Suprapubic skin (tissue), 3 donors: ENCODE results near the gene B3GALT5.

ENCODE experiments used
- CTCF ChIP-seq, 2 donors: fragments of 200-600 bp in 1 of 2; fragments of 450-650 bp in 1 of 2; sonication (generic) in 1 of 2; IDR thresholded peaks; one replicate each; pipeline ENCODE4 v1.5.1; 2016 to 2019; ENCODE audit warnings: antibody characterized with exemption in 2 of 2, mild to moderate bottlenecking in 1 of 2, moderate library complexity in 1 of 2
- EP300 ChIP-seq: sonication (generic); formaldehyde crosslinking; IDR thresholded peaks from one replicate; pipeline ENCODE4 v1.6.1; 2017; ENCODE audit warnings: antibody characterized with exemption
- POLR2A ChIP-seq, 2 donors: fragments of 450-650 bp; IDR thresholded peaks; one replicate each; pipeline ENCODE4 v1.6.1; 2017; ENCODE audit warnings: antibody characterized with exemption in 2 of 2, mild to moderate bottlenecking in 2 of 2, moderate library complexity in 2 of 2

- TF ChIP-seq CTCF (IDR thresholded peaks at IDR 0.05) (no peak), EP300 (no peak), POLR2A (IDR thresholded peaks at IDR 0.05) (no peak)
These were observed 20.2 kb downstream of the B3GALT5 start for GRCh38 chr21:39632796-39633442.
